Activated CD4-positive, alpha-beta memory T cell treated with anti-CD3 and anti-CD28 coated beads, Interleukin-2, amount 10 ng/mL, durations not matched to agents 7 days and 5 days (primary cell): Measurements from ENCODE around the gene GFAP. TPM values are rescaled to one million over a fixed set of nuclear protein-coding genes. Genes with fewer than 3 reads are reported as not detected.

Source experiments
- CTCF ChIA-PET: fragments of 350-600 bp; sonication (Branson Sonifier 250); formaldehyde crosslinking; loops from one replicate; lab custom pipeline; 2021; ENCODE audit warnings: antibody characterized with exemption, inconsistent platforms; lab: Charles Lee
- POLR2A ChIA-PET: fragments of 350-600 bp; sonication (Branson Sonifier 250); formaldehyde crosslinking; loops from one replicate; lab custom pipeline; 2021; ENCODE audit warnings: antibody characterized with exemption; lab: Charles Lee
- DNase-seq: peaks from one replicate; pipeline ENCODE4 v3.0.0-alpha.2; 2020
- H3K27ac Mint-ChIP-seq: one replicate; pipeline ENCODE4 v1.8.0; 2021; ENCODE audit warnings: mild to moderate bottlenecking, mixed read lengths
- H3K27me3 Mint-ChIP-seq: one replicate; pipeline ENCODE4 v1.8.0; 2021; ENCODE audit warnings: mixed read lengths
- H3K36me3 Mint-ChIP-seq: one replicate; pipeline ENCODE4 v1.8.0; 2021; ENCODE audit warnings: low read depth, mixed read lengths
- H3K4me1 Mint-ChIP-seq: one replicate; pipeline ENCODE4 v1.8.0; 2021; ENCODE audit warnings: mixed read lengths
- H3K4me3 Mint-ChIP-seq: one replicate; pipeline ENCODE4 v1.8.0; 2021; ENCODE audit warnings: mild to moderate bottlenecking, mixed read lengths
- H3K9me3 Mint-ChIP-seq: one replicate; pipeline ENCODE4 v1.8.0; 2021; ENCODE audit warnings: mixed read lengths
- total RNA-seq, 2 experiments: library from RNA; stranded (reverse); gene quantifications; one replicate each; pipeline ENCODE4 v1.2.3, GENCODE V29; 2021

The GFAP gene
- total RNA-seq, 2 experiments from 2014 or later, result not detected

GRCh38 chr17:44862278-44862914, 52.9 kb downstream of the GFAP start:
- no peak for DNase-seq
- Mint-ChIP-seq H3K4me1 (no peaks in the 10 kb centered on the region), H3K9me3 (no peaks in the 10 kb centered on the region), H3K4me3 (no peak overlapping the region), H3K27ac (no peak overlapping the region), H3K27me3 (no peaks in the 10 kb centered on the region), H3K36me3 (peaks cover 51% of the 10 kb centered on the region)
- POLR2A ChIA-PET, result interaction anchor here (1.6 kb wide), 1 partner anchor 83 kb away, joined by 3 read pairs; no protein-coding TSS in a partner anchor
- CTCF ChIA-PET, result interaction anchor here (1.8 to 10.5 kb wide), 2 partner anchors 15 to 85 kb away, joined by 6 to 144 read pairs; no protein-coding TSS in a partner anchor

- H3K27me3 Mint-ChIP-seq, result no peaks in the 10 kb centered on the region
- ChIA-PET CTCF (interaction anchor here (0.6 to 1.7 kb wide), 2 partner anchors 76 to 80 kb away, joined by 3 to 5 read pairs; no protein-coding TSS in a partner anchor), POLR2A (no interaction called here)
- H3K36me3 Mint-ChIP-seq, result peaks cover 53% of the 10 kb centered on the region
- H3K4me1 Mint-ChIP-seq, result no peaks in the 10 kb centered on the region
- DNase-seq, result no peak
- H3K27ac Mint-ChIP-seq, result no peak overlapping the region
- no peak overlapping the region for H3K4me3 Mint-ChIP-seq
- no peaks in the 10 kb centered on the region for H3K9me3 Mint-ChIP-seq
These were observed 55.6 kb downstream of the GFAP start for GRCh38 chr17:44859701-44860100.

- Mint-ChIP-seq H3K4me3 (no peak overlapping the region), H3K27ac (no peak overlapping the region), H3K9me3 (no peaks in the 10 kb centered on the region), H3K36me3 (peaks cover 57% of the 10 kb centered on the region), H3K4me1 (no peaks in the 10 kb centered on the region), H3K27me3 (no peaks in the 10 kb centered on the region)
- no peak for DNase-seq
- ChIA-PET POLR2A (no interaction called here), CTCF (interaction anchor here (0.6 kb wide), 1 partner anchor 343 kb away, joined by 3 read pairs; no protein-coding TSS in a partner anchor)
These were observed 61.1 kb downstream of the GFAP start for GRCh38 chr17:44854192-44854591.

Other genes with a start within 250 kb of the GFAP start
- gene CCDC43, start 225.7 kb downstream of the GFAP start, total RNA-seq, result 10 to 100 TPM; 22.0 to 22.8 TPM
- gene DBF4B, start 206.8 kb downstream of the GFAP start, total RNA-seq, result 10 to 100 TPM; 29.0 to 31.0 TPM
- gene ADAM11, start 156.5 kb downstream of the GFAP start, total RNA-seq, result under 1 TPM; 0.28 to 0.43 TPM
- gene GJC1, start 85.2 kb downstream of the GFAP start, total RNA-seq, result under 1 TPM; 0.78 to 0.88 TPM
- gene HIGD1B, start 67.6 kb downstream of the GFAP start, total RNA-seq, result not detected
- gene EFTUD2, start 16.1 kb downstream of the GFAP start, total RNA-seq, result 100 to 1,000 TPM; 102 to 114 TPM
- gene KIF18B, start 32.3 kb upstream of the GFAP start, total RNA-seq, result 10 to 100 TPM; 66.9 to 67.9 TPM
- under 1 TPM; 0.33 to 0.43 TPM for gene C1QL1, start 52.8 kb upstream of the GFAP start, total RNA-seq
- gene DCAKD, start 136.1 kb upstream of the GFAP start, total RNA-seq, result 10 to 100 TPM; 25.9 to 26.2 TPM
- gene NMT1, start 145.8 kb upstream of the GFAP start, total RNA-seq, result 100 to 1,000 TPM; 114 TPM
- gene PLCD3, start 217.0 kb upstream of the GFAP start, total RNA-seq, result 1 to 10 TPM; 2.7 to 3.1 TPM
- 10 to 100 TPM; 15.0 to 17.8 TPM for gene ACBD4, start 220.2 kb upstream of the GFAP start, total RNA-seq
- 10 to 100 TPM; 35.0 to 35.8 TPM for gene HEXIM1, start 233.0 kb upstream of the GFAP start, total RNA-seq
- gene HEXIM2, start 246.4 kb upstream of the GFAP start, total RNA-seq, result 1 to 10 TPM; 6.5 to 8.0 TPM